ENCODE results near the gene CNOT4.

DNA sequence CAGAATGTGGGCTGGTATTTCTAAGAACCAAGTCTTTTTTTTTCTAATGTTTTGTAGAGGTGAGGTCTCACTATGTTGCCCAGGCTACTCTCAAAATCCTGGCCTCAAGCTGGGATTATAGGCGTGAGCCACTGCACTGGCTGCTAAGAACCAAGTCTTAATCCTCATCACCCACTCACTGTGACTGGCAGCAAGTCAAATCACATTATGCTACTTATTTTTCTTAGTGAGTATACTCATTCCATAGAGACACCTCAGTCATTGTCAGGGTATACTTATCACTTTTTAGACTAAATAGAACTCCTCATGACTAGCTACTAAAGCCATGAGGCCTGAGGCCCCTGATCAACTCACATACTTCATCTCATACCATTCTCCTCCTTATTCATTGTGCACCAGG lies 160.2 kb downstream of the CNOT4 start:
- TF ChIP-seq, protein P1, sequence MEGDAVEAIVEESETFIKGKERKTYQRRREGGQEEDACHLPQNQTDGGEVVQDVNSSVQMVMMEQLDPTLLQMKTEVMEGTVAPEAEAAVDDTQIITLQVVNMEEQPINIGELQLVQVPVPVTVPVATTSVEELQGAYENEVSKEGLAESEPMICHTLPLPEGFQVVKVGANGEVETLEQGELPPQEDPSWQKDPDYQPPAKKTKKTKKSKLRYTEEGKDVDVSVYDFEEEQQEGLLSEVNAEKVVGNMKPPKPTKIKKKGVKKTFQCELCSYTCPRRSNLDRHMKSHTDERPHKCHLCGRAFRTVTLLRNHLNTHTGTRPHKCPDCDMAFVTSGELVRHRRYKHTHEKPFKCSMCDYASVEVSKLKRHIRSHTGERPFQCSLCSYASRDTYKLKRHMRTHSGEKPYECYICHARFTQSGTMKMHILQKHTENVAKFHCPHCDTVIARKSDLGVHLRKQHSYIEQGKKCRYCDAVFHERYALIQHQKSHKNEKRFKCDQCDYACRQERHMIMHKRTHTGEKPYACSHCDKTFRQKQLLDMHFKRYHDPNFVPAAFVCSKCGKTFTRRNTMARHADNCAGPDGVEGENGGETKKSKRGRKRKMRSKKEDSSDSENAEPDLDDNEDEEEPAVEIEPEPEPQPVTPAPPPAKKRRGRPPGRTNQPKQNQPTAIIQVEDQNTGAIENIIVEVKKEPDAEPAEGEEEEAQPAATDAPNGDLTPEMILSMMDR (IDR thresholded peaks at IDR 0.05; ENCODE audit: insufficient read depth, low read length): no peak
- TF ChIP-seq REST (IDR thresholded peaks at IDR 0.05; ENCODE audit: insufficient replicate concordance, low read depth) (no peak), POLR2AphosphoS5 (IDR thresholded peaks at IDR 0.05; ENCODE audit: low read depth) (no peak)
